Measurements from ENCODE around the gene SETD4.

SETD4 gene

GRCh38 chr21:36003776-36004175 lies 56.5 kb downstream of the SETD4 start:
- DNase-seq = no peak

GRCh38 chr21:35996217-35996616 lies 64.1 kb downstream of the SETD4 start:
- DNase-seq = no peak

- peak in 1 of 2 experiments; percentile 22 for DNase-seq
Measured at GRCh38 chr21:35995522-35996088, 64.7 kb downstream of the SETD4 start.

GRCh38 chr21:35994613-35995012 lies 65.7 kb downstream of the SETD4 start:
- DNase-seq = no peak

- DNase-seq = no peak
Measured at GRCh38 chr21:35993875-35994490, 66.3 kb downstream of the SETD4 start.

- no peak for DNase-seq
Measured at GRCh38 chr21:35991131-35991530, 69.2 kb downstream of the SETD4 start.

- DNase-seq = no peak
Measured at GRCh38 chr21:35990609-35991008, 69.7 kb downstream of the SETD4 start.

- no peak for DNase-seq
Measured at GRCh38 chr21:35989138-35989735, 71.1 kb downstream of the SETD4 start.

- DNase-seq = no peak
Measured at GRCh38 chr21:35988416-35989137, 71.7 kb downstream of the SETD4 start.

- DNase-seq = no peak
Measured at GRCh38 chr21:35987475-35987874, 72.9 kb downstream of the SETD4 start.

GRCh38 chr21:35984654-35985361 lies 75.5 kb downstream of the SETD4 start:
- no peak for DNase-seq
